ENCODE data around the gene RIMS4.

RIMS4 gene

GRCh38 chr20:44714102-44714700, 96.1 kb downstream of the RIMS4 start:
- Histone ChIP-seq H3K4me3 (replicated peaks; ENCODE audit: insufficient read depth, low read length) (no peak overlapping the region), H3K27me3 (ENCODE audit: insufficient read depth, poor library complexity, severe bottlenecking) (no peaks in the 10 kb centered on the region), H3K27ac (replicated peaks) (no peak overlapping the region)
- DNase-seq (ENCODE audit: low read depth in 1 of 2, low spot score in 1 of 2): no peak
- no peak for TF ChIP-seq POLR2AphosphoS5 (IDR thresholded peaks at IDR 0.05; ENCODE audit: low read depth)
- TF ChIP-seq CTCF (IDR thresholded peaks at IDR 0.05; ENCODE audit: insufficient read depth, low read length): no peak
- TF ChIP-seq, protein P1, sequence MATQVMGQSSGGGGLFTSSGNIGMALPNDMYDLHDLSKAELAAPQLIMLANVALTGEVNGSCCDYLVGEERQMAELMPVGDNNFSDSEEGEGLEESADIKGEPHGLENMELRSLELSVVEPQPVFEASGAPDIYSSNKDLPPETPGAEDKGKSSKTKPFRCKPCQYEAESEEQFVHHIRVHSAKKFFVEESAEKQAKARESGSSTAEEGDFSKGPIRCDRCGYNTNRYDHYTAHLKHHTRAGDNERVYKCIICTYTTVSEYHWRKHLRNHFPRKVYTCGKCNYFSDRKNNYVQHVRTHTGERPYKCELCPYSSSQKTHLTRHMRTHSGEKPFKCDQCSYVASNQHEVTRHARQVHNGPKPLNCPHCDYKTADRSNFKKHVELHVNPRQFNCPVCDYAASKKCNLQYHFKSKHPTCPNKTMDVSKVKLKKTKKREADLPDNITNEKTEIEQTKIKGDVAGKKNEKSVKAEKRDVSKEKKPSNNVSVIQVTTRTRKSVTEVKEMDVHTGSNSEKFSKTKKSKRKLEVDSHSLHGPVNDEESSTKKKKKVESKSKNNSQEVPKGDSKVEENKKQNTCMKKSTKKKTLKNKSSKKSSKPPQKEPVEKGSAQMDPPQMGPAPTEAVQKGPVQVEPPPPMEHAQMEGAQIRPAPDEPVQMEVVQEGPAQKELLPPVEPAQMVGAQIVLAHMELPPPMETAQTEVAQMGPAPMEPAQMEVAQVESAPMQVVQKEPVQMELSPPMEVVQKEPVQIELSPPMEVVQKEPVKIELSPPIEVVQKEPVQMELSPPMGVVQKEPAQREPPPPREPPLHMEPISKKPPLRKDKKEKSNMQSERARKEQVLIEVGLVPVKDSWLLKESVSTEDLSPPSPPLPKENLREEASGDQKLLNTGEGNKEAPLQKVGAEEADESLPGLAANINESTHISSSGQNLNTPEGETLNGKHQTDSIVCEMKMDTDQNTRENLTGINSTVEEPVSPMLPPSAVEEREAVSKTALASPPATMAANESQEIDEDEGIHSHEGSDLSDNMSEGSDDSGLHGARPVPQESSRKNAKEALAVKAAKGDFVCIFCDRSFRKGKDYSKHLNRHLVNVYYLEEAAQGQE (IDR thresholded peaks at IDR 0.05; ENCODE audit: insufficient replicate concordance, low read depth): no peak
- no peak for TF ChIP-seq GABPA (IDR thresholded peaks at IDR 0.05; ENCODE audit: low read depth)
- no peak for TF ChIP-seq SPI1 (IDR thresholded peaks at IDR 0.05; ENCODE audit: borderline replicate concordance, low read depth)

- no peak for TF ChIP-seq GABPA (IDR thresholded peaks at IDR 0.05; ENCODE audit: low read depth)
- no peak for TF ChIP-seq SPI1 (IDR thresholded peaks at IDR 0.05; ENCODE audit: borderline replicate concordance, low read depth)
- TF ChIP-seq POLR2AphosphoS5 (IDR thresholded peaks at IDR 0.05; ENCODE audit: low read depth): no peak
- TF ChIP-seq, protein P1 (IDR thresholded peaks at IDR 0.05; ENCODE audit: insufficient replicate concordance, low read depth): no peak
- no peak for TF ChIP-seq CTCF (IDR thresholded peaks at IDR 0.05; ENCODE audit: insufficient read depth, low read length)
- Histone ChIP-seq H3K27me3 (ENCODE audit: insufficient read depth, poor library complexity, severe bottlenecking) (no peaks in the 10 kb centered on the region), H3K27ac (replicated peaks) (no peak overlapping the region), H3K4me3 (replicated peaks; ENCODE audit: insufficient read depth, low read length) (no peak overlapping the region)
- DNase-seq (ENCODE audit: low read depth in 1 of 2, low spot score in 1 of 2): no peak
These were observed 99.1 kb downstream of the RIMS4 start for GRCh38 chr20:44711237-44711636.

- no peak for DNase-seq (ENCODE audit: low read depth in 1 of 2, low spot score in 1 of 2)
- H3K27ac ChIP-seq (replicated peaks): no peak overlapping the region
- TF ChIP-seq POLR2AphosphoS5 (IDR thresholded peaks at IDR 0.05; ENCODE audit: low read depth) (no peak), GABPA (IDR thresholded peaks at IDR 0.05; ENCODE audit: low read depth) (no peak), CTCF (IDR thresholded peaks at IDR 0.05; ENCODE audit: insufficient read depth, low read length) (no peak)
- TF ChIP-seq, protein P1 (IDR thresholded peaks at IDR 0.05; ENCODE audit: insufficient replicate concordance, low read depth): no peak
- no peaks in the 10 kb centered on the region for H3K27me3 ChIP-seq (ENCODE audit: insufficient read depth, poor library complexity, severe bottlenecking)
- no peak overlapping the region for H3K4me3 ChIP-seq (replicated peaks; ENCODE audit: insufficient read depth, low read length)
These were observed 100.5 kb downstream of the RIMS4 start for GRCh38 chr20:44709797-44710196.

All from HL-60 (cell line).